K562 (cell line): Measurements from ENCODE around the gene MBOAT1.

ENCODE experiments used
- BRD9 ChIP-seq: fragments of 450-650 bp; IDR thresholded peaks from 2 replicates; pipeline ENCODE4 v1.6.1; 2018; ENCODE audit warnings: low read depth; ENCODE audit not compliant: partially characterized antibody
- HDAC2 ChIP-seq: fragments of 450-650 bp; IDR thresholded peaks from 2 replicates; pipeline ENCODE4 v1.6.1; 2016; ENCODE audit warnings: mild to moderate bottlenecking
- TF ChIP-seq, protein P1 (sequence below): fragments of 250-450 bp; sonication (Bioruptor Pico); IDR thresholded peaks from 2 replicates; pipeline ENCODE4 v1.9.0; 2021; ENCODE audit warnings: mild to moderate bottlenecking

DNA sequence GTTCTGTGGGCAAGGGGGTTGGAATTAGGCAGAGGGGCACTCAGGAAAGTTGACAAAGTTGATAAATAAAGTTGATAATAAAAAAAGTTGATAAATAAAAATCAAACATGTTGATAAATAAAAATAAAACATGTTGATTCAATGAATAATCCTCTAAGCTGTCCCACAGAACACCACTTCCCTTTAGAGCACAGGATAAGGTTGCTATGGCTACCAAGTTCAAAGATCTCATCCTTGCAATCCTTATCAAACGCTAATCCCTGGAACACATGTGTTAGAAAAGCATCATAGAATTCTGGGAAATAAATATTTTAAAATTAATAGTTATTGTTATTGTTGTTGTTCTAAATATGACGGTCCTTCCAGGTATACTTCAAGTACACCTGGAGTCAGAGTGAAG lies 33.9 kb downstream of the MBOAT1 start:
- TF ChIP-seq, protein P1, sequence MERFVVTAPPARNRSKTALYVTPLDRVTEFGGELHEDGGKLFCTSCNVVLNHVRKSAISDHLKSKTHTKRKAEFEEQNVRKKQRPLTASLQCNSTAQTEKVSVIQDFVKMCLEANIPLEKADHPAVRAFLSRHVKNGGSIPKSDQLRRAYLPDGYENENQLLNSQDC: no peak
- no peak for TF ChIP-seq HDAC2
- TF ChIP-seq BRD9: no peak
